Activated T-helper 9 cell treated with anti-CD3 and anti-CD28 coated beads, Interleukin-2, amount 50 U/mL, for 16 hours (primary cell): ENCODE results near the gene SLC38A11.

Experiments used
- DNase-seq: peaks from one replicate; pipeline ENCODE4 v3.0.0-alpha.2; 2020; ENCODE audit warnings: low read depth

Gene SLC38A11

DNA sequence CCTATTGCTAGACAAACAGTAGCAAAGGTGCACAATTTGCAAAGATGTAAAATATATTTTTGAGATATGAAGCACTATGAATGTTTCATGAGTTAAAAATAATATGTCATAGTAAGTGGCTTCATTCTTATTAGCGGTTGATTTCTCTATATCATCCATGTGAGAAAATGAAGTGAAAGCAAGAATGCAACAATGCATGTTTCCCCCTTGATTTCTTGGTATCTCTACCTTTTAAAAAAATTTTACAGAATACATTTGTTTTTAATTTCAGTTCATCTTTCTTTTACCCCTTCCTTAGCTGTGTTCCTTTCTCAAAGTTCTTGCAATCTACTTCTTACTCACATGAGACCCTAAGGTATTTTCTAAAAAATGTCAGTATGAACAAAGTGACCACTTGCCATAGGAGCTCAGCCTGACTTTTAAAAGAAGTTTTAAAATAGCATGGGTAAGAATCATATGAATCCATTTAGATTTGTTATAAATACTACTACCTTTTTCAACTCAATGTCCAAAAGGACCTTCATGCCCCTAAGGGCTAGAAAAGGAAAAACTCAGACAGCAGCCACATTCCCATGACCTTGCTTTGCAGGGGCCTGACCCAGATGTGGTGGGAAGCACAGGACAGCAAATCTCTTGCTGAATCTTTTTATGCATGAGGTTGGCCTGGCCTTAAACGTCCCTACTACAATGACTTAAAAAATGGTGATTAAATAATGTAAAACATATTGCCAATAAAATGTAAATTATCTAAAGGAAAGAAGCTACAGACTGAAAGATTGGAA is 14.8 kb upstream of the SLC38A11 start:
- DNase-seq = no peak

DNA sequence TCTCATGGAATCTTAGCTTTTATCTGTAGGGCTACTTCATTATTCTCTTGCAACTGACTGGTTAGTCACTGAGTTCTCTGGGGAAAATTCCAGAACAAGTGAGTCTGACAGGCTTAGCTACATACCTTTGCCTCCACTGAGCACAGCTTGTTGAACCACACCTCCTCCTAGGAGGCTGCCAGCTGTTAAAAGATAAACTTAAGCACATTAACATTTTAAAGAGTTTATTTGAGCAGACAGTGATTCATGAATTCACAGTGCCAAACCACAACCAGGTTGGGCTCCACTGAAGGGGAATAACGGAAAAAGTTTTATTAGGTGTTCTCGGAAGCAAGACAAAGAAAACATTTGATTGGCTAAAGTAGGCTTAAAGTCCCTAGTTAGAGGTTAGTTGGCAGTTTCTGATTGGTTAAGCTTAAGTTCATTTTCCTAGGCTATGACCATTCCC is 12.5 kb upstream of the SLC38A11 start:
- DNase-seq = no peak

DNA sequence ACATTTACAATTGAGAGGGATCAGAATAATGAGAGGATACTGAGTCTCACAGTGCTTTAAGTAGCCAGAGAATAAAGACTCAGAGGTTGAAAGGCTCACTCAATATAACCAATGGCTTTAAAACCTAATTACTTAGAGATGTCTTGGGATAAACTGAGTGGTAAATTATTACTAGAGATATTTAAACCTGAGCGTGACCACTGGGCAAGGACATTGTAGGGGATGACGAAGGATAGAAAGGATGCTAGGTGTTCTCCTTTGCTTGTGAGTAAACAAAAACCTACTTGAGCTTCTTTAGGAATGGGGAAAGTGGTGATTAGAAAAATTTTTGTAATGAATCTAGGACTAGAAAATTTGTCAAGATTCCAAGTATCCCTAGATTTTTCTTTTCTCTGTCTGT is 12.0 kb upstream of the SLC38A11 start:
- DNase-seq = no peak

DNA sequence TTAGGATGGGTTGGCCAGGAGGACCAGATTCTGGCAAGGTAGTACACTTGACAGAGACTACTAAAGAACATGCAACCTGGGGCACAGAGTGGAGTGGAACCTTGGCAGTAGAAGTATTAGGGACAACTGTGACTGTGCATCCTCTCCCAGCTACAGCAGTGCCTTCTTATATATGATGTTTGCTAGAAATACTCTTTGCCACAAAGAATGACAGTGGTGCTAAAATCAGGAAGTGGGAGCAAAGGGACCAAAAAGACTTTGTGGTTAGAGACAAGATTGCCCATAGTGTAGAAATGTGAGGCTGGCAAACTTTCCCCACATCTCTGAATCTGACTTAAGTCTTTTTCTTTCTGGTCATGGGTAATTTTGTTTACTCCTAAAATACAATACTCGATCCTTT is 9.4 kb upstream of the SLC38A11 start:
- no peak for DNase-seq

DNA sequence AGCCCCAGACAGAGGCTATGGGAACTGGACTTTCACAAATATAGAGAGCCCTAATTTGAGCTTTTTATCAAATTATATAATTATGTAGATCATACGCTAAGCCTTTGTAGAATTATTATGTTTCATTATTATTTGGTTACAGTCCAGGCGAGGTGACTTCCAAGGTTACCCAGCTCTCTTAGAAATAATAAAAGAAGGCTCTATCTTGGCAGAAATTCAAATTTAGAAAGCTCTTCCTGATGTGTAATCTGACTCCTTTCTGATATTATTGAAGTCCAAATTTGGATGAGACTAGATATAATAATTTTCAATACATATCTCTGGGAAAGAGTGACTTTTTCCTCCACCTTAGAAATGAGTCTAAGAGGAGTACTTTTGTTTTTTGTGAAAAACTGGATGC is 4.8 kb upstream of the SLC38A11 start:
- no peak for DNase-seq

DNA sequence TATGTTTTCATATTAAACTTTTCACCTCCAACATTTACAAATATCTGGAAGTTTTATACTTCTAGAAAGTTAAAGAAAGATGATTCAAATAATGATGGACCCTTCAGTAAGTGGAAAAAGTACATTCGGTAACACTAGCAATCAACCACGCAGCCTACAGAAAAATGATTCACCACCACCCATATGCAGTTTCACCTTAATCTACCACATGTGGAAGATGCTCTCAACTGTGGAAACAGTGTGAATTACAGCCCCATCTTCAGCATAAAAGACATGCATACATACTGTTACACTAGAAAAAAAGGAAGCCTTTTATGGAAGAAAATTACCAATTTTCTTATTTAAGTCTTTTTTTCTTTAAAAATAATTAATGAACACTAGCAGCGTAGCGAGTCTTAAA is 1.1 kb downstream of the SLC38A11 start:
- no peak for DNase-seq

DNA sequence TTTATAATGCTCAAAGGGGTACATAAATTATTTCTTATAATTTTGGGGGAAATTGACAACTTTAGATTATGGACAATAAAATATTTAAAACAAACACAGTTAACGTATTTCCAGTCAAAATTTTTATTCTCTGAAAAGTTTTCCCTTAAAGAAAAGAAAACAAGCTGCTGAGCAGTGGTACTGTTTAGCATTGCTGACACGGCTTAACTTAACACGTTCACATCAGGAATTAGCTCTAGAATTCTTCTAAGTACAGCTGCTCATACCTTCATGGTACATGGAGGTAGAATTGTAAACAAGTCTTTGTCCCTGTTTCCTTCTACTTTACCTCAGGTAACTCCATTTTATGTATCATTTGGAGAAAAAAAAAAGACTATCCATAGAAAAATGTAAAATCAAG is 2.0 kb downstream of the SLC38A11 start:
- DNase-seq = no peak

DNA sequence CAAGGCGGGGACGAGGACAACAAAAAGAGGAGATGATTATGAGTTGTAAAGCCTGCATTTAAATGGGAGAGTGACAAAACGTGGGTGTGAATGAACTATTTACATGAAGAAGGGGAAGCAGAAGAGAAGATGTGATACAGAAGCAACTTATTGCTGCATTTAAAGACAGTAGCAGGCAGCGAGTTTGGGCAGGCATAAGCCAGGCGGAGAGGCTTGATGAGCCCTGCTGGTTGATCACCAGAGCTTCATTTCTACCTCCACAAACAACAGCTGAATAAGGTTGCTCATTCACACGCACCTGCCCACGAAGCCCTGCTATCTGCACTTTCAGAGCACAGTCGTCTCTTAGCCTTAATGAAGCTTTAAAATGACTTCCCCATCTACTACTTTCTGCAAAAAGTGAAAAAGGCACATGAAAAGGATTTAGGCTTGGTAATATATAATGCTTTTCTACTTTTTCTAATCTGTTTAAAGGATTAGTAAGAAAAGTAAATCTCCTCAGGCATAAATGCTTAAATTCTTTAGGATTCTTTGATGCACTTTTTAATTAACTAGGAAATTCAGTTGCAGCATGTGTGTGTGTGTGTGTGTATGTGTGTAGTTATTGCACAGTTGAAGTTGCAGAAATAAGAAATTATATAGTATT is 3.1 kb downstream of the SLC38A11 start:
- no peak for DNase-seq

DNA sequence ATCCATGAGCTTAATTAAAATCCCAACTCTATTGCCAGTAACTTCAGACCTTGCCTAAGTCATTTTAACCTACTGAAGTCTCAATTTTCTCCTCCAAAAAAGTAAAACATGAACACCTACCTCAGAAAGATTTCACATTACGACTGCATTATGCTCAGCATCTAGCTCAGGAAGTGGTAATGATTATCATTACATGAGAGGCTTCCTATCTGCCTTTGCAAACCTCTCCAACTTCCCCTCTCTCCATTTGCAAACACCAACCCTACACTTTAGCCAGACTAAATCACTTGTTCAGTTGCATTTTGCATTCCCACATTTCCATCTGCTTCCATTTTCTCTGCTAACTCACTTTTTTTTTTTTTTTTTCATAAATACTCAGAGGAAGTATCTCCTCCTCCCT is 6.8 kb downstream of the SLC38A11 start:
- no peak for DNase-seq

DNA sequence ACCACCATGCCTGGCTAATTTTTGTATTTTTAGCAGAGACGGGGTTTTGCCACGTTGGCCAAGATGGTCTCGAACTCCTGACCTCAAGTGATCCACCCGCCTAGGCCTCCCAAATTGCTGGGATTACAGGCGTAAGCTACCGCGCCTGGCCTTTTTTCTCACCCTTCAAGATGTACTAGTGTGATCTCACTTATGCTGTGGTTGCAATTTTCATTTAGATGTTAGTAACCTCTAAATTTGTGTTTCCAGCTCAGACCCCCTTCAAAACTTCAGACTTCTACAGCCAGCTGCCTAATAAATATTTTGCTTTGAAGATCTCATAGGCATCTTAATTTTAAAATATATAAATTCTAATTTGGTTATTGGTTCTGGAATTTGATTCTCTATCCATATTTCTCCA is 8.0 kb downstream of the SLC38A11 start:
- DNase-seq = no peak

DNA sequence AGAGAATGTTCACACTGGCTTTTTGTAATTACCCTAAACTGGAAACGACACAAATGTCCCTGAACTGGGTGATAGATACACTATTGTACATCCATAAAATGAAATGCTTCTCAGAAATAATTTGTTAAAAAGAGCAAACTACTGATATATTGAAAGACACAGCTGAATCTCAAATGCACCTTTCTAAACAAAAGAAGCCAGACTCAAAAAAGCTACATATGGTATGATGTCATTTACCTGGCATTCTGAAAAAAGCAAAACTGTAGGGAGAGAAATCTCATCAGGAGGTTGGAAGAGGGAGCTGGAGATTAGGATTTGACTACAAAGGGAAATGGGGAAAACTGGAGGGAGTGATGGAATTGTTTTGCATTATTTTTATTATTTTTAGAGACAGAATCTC is 12.0 kb downstream of the SLC38A11 start:
- no peak for DNase-seq

DNA sequence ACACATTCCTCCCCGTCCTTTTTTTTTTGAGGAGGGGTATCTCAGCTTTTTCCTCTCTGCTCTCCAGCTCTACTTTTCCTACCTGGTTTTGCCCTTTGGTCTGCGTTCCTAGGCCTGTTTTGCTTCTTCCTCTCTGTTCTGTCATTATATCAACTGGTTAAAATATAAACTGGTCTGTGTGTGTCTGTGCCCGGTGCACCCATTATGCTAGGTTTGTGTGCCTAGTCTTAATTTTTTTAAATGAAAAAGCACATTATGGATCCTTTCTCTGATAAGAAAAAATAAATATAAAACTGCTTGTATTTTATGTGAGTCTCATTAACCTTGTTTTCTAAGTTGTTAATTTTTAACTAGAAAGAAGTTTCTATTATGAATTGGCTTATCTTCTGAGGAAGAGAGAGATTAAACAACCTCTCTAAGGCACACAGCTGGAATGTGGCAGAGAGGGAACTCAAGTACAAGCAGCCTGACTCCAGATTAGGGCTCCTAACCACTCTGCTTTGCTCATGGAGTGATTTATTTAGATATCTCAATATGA is 17.4 kb downstream of the SLC38A11 start:
- DNase-seq = no peak

DNA sequence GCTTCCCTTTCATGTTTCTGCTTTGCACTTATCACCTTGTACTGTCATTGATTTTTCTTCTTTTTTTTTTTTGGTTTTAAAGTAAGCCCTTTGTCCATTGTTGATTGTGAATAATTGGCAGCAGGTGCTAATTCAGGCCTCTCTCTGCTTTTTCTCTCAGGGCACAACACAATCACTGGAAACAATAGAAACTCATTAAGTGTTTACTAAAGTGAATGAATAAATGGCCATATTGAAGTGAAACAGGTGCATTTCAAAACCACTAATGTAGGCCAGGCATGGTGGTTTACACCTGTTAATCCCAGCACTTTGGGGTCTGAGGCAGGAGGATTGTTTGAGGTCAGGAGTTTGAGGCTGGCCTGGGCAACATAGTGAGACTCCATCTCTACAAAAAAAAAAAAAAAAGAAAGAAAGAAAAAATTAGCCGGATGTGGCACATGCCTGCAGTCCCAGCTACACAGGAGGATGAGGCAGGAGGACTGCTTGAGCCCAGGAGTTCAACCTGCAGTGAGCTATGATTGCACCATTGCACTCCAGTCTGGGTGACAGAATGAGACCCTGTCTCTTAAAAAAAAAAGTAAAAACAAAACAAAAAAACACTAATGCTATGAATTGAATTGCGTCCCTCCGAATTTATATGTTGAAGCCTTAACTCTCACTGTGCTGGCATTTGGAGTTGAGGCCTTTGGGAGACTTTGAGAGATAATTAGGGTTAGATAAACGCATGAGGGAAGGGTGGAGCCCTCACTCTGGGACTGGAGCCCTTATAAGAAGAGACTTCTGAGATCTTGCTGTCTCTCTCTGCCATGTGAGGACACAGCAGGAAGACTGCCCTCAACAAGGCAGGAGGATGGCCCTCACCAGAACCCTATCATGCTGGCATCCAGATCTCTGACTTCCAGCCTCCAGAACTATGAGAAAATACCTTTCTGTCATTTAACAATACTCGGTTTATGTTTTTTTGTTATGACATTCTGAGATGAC is 19.9 kb downstream of the SLC38A11 start:
- DNase-seq = no peak

DNA sequence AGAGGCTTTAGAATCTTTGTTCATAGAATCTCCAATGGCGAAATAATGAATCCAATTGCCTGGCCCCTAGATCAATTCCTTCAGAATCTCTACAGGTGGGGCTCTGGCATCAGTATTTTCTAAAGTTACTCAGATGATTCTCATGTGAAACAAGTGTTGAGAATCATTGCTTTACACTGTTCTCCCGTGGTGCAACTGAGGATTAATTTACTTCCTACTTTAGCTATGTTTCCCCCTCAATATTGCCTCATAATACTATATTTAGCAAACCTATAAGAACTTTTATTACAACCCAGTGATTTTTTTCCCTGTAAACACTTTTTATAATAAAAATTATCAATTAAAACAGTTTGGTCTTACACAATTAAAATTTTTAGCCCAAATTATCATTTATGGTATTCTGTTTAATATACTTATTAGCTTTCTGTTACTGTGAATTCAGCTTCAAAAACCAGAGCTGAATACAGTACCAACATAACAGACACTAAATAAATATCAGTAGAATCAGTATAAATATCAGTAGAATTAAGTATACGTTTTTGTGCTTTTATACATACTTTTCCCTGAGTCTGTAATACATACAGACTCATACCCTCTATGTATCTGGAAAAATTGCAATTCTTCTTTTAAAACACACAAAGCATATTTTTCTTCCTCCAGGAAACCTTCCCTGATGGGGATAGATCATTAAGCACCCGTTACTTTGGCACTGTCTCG is 20.8 kb downstream of the SLC38A11 start:
- DNase-seq = no peak

DNA sequence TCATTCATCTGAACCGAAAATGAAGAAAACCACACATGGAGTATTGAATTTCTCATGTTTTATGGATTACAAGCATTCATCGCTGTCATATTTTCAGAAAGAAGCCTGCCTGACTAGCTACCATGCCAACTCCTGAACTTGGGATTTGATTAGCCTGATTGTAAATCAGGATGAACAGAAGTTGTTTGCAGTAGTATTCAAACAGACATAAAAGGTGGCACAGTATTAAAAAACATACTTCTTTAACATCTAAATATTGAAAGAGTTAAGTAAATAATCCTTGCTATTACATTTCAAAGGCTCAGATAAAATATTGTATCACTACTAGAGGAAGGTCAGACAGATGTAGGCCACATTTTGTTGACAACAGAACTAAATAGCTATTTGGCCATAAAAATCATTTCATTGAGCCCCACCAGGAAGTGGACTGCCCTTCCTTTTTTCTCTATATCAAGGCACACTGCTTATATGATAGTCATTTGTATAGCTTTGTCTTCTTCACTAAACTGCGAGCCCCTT is 21.6 kb downstream of the SLC38A11 start:
- no peak for DNase-seq

DNA sequence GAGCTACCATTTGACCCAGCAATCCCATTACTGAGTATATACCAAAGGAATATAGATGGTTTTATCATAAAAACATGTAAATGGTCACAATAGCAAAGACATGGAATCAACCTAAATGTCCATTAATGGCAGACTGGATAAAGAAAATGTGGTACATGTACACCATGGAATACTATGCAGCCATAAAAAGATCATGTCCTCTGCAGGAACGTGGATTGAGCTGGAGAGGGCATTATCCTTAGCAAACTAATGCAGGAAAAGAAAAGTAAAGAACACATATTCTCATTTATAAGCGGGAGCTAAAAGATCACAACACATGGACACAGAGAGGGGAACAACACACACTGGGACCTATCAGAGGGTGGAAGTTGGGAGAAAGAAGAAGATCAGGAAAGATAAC is 22.9 kb downstream of the SLC38A11 start:
- DNase-seq = no peak

DNA sequence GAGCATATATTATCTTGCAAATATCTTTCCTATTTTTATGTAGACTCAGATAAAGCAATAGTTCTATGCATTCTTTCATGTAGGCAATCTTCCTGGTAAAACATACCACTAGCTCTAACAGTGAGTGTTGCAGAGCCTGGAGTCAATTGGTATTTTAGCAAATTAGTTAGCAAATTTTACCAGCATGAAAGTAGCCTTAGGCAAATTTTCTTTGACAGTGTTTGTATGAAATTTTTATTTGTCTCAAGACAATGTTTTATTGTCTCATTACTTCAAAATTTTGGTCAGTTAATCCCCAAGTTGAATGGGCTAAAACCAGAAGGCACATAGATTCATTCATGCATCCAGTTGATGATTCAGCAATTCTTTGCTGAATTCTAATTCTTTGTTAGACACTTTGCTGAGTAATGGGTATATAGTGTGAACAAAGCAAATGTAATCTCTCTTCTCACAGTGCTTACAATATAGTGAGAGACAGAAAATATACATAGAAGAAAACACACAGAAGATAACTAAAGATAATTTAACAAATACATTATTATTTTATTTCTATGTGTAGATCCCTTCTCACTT is 27.1 kb downstream of the SLC38A11 start:
- DNase-seq = no peak

DNA sequence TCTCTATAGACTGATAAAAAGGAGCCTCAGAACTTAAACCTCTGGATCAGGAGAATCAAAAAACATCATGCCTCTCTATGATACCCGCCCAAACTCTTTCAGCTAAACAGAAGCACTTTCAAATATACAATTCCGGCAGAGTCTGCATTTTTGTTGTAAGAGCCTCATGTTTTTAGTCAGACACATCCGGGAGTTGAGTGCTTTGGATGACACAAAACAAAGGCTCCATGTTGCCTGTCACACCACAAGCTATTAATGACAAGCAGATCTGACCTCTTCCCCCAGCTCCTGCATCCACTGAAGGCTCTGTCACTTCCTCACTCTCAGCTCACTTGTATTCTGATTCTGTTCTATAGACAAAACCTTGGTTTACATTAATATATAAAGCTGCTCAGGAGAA is 33.2 kb downstream of the SLC38A11 start:
- DNase-seq = no peak

DNA sequence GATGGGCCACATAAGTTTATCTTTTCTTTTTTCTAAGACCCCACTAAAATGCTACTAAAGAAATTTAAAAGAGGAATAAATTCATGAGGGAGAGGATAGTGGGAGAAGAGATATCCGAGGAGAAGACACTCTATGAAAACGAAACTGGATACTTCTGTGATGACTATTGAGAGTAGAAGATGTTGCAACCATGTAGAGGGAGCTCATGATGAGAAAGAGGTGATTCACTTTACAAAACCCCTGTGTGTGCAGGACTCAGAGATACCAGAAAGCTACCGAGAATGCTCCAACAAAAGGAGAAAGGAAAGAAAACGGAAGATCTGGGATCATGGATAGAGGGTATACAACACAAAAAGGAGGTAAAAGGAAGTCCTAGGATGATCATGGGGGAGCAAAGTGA is 34.9 kb downstream of the SLC38A11 start:
- DNase-seq = no peak

DNA sequence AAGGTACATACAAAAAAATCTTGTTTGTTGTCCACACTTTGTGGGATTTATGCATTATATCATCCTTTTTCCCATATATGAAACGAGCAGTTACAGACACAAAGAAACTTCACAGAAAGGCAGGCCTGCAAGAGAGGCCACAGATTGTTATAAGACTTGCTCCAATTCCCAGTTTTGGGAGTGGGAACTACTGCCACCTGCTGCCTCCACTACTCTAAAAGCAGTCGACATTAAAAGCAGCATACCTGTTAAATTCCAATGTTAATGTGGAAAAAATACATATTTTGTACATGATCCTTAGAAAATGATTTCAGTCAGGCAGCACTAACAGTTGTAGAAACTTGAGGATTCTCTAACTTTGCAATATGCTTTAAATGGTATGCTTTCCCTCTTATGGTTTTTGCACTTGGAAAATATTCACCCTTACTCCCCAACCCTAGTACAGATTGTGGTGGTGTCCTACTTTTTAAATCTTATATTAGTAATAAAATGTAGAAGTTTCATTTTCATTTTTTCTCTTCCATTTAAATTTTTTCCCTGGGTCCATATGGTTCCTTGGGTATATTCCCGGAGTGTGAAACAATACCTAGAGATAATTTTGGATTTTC is 37.9 kb downstream of the SLC38A11 start:
- no peak for DNase-seq

DNA sequence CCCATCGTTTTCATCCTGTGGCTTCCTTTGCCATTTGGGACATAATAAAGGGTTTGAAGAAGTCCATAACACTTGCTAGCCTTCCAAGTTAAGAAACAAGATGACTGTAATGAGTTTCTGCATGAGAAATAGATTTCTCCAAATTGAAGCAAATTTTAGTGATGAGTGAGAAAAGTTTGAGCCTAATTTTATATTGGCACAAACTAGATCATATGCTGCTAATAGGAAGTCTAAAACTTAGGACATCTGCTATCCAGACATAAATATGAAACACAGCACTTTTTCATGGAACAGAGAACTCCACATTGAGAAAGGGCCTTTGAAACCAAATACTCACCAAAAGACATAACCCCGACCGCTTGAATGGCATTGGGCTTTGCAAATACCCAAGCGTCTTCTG is 39.8 kb downstream of the SLC38A11 start:
- DNase-seq = no peak
